HS-27A (cell line): ENCODE results near the gene MUC2.

Experiments used
- DNase-seq: peaks from one replicate; pipeline ENCODE4 v3.0.0-alpha.2; 2012; ENCODE audit warnings: low read depth, missing footprints

Gene MUC2

DNA sequence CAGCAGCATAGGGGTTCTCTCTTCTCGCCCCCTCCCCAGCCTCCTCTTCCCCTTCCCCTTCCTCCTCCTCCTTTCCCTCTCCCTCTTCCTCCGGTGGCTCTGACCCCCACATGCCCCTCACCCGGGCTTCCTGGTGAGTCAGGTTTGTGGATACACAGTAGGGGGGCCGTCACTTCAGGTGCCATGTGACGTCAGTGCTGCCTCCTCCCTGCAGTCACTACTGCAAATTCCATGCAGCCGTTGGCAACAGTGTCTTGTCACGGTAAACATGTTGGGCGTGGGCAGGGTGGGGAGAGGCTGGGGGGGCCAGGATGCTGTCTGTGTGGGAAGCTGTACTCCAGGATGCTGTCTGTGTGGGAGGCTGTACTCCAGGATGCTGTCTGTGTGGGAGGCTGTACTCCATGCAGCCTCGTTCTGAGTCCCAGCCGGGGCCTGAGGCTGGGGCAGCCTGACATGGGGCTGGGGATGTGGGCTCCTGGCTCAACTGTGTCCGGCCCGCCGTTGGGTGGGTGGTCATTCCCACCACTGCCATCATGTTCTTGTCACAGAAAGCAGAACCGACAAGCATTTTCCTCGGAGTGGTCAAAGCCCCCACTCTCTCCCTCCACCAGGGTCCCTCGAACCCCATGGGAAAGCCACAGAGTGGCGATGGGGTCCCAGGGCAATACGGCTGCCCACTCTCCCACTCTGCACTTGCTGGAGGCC, 2.4 kb upstream of the MUC2 start:
- no peak for DNase-seq

DNA sequence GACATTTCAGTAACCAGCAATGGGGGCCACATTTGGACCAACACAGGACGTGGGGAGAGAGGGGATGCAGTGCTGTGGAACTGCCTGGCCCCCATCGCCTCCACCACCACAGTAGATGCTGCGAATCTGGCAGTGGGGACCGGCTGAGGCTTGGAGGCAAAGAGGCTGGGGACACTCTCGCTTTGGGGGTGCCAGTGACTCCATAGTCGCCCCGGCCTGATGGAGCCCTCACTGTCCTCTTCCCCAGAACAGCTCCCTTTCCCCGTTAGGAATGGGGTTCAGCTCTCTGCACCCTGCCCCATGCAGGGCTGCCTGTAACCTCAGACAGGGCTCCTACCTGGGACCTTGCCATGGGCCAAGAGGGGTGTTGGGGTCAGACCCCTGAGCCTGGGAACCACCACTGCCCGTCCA, 1.8 kb upstream of the MUC2 start:
- DNase-seq = no peak

GRCh38 chr11:1073261-1073724, 1.4 kb upstream of the MUC2 start:
- DNase-seq = no peak

DNA sequence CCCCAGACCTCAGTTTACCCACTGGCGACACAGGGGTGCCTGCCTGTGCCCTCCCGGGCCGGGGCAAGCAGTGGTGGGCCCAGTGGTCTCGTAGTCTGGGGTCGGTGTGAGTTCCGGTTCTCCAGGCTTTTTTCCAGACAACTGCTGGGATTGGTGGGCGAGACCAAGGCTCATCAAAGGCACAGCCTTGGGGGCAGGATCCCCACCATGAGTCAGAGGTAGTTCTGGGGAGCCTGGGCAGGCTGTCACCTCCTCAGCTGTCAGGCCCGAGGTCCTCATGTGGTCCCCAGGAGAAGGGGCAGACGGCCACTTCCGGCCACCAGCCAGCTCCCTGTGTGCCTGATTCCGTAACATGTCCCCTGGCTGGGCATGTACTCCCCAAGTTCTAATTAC, 827 bp upstream of the MUC2 start:
- DNase-seq = no peak

DNA sequence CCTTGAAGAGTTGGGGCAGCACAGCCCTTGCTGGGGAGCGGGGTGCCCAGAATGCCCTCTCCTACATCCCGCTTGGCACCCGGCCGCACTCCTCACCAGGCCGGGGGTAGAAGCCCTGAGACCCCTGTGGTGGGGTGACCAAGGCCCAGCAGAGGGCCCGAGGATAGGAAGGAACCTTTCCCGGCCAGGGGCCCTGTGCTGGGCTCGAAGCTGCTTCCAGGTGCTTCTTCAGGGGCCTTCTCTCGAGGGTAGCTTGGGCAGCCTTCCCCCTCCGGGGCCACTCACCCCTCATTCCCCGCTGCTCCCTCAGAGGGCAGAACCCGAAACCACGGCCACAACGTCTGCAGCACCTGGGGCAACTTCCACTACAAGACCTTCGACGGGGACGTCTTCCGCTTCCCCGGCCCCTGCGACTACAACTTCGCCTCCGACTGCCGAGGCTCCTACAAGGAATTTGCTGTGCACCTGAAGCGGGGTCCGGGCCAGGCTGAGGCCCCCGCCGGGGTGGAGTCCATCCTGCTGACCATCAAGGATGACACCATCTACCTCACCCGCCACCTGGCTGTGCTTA, 752 bp downstream of the MUC2 start:
- DNase-seq = no peak

- no peak for DNase-seq
Measured at GRCh38 chr11:1076061-1076665, 1.5 kb downstream of the MUC2 start.

- no peak for DNase-seq
Measured at GRCh38 chr11:1077033-1077416, 2.4 kb downstream of the MUC2 start.

DNA sequence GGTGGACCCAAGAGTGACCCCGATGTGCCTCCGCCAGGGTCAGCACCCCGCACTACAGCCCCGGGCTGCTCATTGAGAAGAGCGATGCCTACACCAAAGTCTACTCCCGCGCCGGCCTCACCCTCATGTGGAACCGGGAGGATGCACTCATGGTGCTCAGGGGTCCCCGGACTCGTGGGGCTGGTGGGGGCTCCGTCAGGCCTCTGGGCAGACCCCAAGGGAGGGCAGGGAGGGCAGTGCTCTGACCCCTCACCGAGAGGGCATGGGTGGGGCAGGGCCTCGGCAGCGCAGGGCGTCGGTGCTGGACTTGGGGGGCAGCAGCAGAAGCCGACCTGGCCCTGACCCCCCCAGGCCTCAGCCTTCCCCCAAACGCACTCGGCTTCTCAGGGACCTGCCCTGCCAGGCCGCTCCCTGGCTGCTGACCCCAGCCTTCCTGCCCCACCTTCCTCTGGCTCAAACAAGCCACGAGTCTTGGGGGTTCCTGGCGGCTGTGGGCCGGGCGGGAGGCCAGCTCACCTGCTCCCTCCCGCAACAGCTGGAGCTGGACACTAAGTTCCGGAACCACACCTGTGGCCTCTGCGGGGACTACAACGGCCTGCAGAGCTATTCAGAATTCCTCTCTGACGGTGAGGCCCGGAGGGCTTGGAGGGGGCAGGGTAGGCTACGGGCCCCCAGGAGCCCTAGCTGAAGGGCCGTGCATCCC, 2.9 kb downstream of the MUC2 start:
- DNase-seq = no peak

GRCh38 chr11:1078191-1078601, 3.5 kb downstream of the MUC2 start:
- DNase-seq = no peak

DNA sequence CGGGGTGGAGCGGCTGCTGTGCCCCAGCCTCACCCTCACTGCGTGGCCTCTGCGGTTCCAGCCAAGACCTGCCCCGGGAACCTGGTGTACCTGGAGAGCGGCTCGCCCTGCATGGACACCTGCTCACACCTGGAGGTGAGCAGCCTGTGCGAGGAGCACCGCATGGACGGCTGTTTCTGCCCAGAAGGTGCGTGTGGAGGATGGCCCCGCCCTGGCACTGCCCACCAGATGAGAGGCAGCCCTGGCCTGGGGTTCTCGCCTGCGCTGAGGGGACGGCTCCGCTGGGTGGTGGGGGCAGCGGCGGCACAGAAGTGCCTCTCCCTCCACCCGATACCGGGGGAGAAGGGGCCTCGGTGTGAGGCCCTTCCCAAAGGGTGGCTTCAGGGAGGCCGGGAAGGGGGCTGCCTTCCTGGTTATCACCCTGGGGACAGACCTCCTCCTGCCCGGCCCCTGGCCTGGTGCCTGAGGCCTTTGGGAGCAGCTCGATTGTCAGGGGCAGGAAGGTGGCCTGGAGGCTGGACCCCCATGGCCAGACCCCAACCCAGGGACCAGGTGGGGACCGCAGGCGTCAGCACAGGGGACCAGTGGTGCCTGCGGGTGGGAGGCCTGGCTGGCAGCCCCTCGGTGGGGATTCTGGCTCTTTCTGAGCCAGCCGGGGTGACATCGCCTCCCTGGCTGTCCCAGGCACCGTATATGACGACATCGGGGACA, 7.1 kb downstream of the MUC2 start:
- DNase-seq = no peak

DNA sequence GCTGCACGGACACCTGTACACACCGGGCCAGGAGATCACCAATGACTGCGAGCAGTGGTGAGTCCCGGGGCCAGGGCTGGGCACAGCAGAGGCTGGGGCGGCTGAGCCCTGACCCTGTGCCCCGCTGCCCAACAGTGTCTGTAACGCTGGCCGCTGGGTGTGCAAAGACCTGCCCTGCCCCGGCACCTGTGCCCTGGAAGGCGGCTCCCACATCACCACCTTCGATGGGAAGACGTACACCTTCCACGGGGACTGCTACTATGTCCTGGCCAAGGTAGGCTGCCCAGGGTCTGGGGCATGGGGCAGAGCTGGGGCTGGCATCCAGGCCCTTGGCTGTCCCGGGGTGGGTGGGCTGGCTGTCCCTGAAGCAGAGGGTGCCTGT, 7.7 kb downstream of the MUC2 start:
- DNase-seq = no peak

DNA sequence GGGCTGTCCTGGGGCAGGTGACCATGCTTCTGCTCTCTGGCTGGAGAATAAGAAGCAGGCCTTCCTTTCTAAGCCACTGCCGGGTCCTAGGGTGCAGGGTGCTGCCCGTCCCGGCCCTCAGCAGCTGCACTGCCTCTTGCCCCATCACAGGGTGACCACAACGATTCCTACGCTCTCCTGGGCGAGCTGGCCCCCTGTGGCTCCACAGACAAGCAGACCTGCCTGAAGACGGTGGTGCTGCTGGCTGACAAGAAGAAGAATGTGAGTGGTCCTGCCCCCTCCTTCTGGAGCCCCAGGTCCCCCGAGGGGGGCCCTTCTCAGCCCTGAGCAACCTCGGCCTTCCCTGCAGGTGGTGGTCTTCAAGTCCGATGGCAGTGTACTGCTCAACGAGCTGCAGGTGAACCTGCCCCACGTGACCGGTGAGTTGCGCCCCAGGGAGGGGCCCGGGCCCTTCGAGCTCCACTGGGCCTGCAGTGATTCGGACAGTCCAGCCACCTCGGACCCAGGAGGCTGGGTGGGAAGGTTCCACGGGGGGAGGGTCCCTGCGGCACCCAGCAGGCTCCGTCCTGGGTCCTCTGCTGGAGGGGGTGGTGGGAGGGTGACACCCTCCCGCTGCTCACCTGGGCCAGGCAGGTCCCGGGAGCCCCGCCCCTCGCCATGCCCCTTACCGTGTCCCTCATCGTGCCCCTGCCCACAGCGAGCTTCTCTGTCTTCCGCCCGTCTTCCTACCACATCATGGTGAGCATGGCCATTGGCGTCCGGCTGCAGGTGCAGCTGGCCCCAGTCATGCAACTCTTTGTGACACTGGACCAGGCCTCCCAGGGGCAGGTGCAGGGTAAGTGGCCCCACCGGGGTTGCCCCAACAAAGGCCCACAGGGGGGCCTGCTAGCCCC, 8.3 kb downstream of the MUC2 start:
- no peak for DNase-seq

GRCh38 chr11:1083621-1084551, 9.2 kb downstream of the MUC2 start:
- DNase-seq = no peak

GRCh38 chr11:1084561-1085439, 10.1 kb downstream of the MUC2 start:
- DNase-seq = no peak

DNA sequence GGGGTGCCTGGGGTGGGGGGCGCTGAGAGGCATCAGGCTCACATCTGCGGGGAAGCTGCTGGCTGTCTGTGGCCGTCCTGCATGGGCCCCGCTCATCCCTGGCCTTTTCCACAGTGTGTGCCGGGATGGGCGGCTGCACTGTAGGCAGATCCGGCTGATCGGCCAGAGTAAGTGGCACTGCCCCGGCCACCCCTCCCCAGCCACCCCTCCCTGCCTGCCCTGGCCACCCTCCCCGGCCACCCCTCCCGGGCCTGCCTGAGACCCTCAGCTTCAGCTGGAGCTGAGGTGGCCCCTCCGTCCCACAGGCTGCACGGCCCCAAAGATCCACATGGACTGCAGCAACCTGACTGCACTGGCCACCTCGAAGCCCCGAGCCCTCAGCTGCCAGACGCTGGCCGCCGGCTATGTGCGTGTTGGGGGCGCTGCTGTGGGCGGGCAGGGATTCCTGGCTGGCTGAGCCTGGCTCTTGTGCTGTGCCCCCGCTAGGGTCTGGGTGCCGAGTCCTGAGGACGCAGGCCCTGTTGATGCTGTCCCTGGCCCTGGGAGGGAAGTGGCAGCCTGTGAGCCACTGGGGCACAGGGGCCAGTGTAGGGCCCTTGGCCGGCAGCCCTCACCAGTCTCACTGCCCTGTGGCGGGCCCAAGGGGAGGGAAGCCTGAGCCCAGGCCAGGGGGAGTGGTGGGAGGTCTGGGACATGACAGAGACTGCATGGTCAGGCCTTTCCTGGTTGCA, 10.9 kb downstream of the MUC2 start:
- no peak for DNase-seq

DNA sequence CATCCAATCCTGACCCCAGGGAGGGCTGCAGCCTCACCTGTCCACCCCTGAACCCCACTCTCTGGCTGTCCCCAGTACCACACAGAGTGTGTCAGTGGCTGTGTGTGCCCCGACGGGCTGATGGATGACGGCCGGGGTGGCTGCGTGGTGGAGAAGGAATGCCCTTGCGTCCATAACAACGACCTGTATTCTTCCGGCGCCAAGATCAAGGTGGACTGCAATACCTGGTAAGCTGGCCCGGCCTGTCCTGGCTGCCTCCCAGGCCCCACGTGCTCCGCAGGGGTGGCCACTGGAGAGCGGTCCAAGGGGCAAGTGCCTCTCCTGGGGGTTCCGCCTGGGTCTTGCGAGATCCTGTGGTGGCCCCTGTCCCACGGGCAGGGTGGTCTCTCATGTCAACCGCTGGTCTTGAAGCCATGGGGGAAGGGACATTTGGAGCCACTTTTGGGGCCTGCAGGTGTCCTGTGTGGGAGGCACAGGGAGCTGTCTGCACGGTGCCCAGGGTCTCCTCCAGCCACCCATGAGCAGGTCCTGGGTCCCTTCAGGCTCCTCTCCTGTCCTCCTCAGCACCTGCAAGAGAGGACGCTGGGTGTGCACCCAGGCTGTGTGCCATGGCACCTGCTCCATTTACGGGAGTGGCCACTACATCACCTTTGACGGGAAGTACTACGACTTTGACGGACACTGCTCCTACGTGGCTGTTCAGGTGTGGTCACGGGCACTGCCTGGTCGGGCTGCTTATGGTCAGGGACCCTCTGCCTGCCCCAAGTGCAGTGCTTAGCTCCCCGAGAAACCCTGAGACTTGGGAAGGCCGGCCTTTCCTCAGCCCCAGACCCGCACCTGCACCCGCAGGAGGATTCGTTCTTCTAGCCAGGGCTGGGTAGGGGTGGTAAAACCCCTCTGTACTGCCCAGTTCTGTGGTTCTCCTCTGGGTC, 11.8 kb downstream of the MUC2 start:
- no peak for DNase-seq

- no peak for DNase-seq
Measured at GRCh38 chr11:1087279-1087960, 12.7 kb downstream of the MUC2 start.
